Stimulated activated CD4-positive, alpha-beta T cell treated with anti-CD3 and anti-CD28 coated beads, Interleukin-2, amount 100 ng/mL, for 4 hours (primary cell): Measurements from ENCODE around the gene C16orf78.

ENCODE experiments used
- DNase-seq: peaks from one replicate; pipeline ENCODE4 v3.0.0-alpha.2; 2020; ENCODE audit warnings: low read depth

C16orf78 gene

GRCh38 chr16:49373504-49373903 lies at the start of gene C16orf78:
TSS of gene C16orf78 (plus strand) at chr16:49373804. CDS start at chr16:49373940, 136 bp downstream.
- DNase-seq: no peak

GRCh38 chr16:49324703-49325102 lies 48.9 kb upstream of the C16orf78 start:
- no peak for DNase-seq

GRCh38 chr16:49327466-49327865 lies 46.1 kb upstream of the C16orf78 start:
- no peak for DNase-seq

- no peak for DNase-seq
Measured at GRCh38 chr16:49328325-49328724, 45.3 kb upstream of the C16orf78 start.

GRCh38 chr16:49330562-49331201 lies 42.9 kb upstream of the C16orf78 start:
- DNase-seq: no peak

GRCh38 chr16:49332589-49333258 lies 40.9 kb upstream of the C16orf78 start:
- DNase-seq: no peak

GRCh38 chr16:49333259-49333597 lies 40.4 kb upstream of the C16orf78 start:
- no peak for DNase-seq

- DNase-seq: no peak
Measured at GRCh38 chr16:49335828-49336227, 37.8 kb upstream of the C16orf78 start.

GRCh38 chr16:49336581-49336980 lies 37.0 kb upstream of the C16orf78 start:
- DNase-seq: no peak

- DNase-seq: no peak
Measured at GRCh38 chr16:49337814-49338350, 35.7 kb upstream of the C16orf78 start.

- no peak for DNase-seq
Measured at GRCh38 chr16:49338611-49339265, 34.9 kb upstream of the C16orf78 start.

- DNase-seq: no peak
Measured at GRCh38 chr16:49340466-49340865, 33.1 kb upstream of the C16orf78 start.

- no peak for DNase-seq
Measured at GRCh38 chr16:49341706-49342105, 31.9 kb upstream of the C16orf78 start.

- no peak for DNase-seq
Measured at GRCh38 chr16:49342336-49343265, 31.0 kb upstream of the C16orf78 start.

GRCh38 chr16:49343291-49343690 lies 30.3 kb upstream of the C16orf78 start:
- DNase-seq: no peak

GRCh38 chr16:49344401-49344800 lies 29.2 kb upstream of the C16orf78 start:
- no peak for DNase-seq

- DNase-seq: no peak
Measured at GRCh38 chr16:49345829-49346228, 27.8 kb upstream of the C16orf78 start.

- no peak for DNase-seq
Measured at GRCh38 chr16:49346459-49346858, 27.1 kb upstream of the C16orf78 start.

- no peak for DNase-seq
Measured at GRCh38 chr16:49347476-49347875, 26.1 kb upstream of the C16orf78 start.

GRCh38 chr16:49348408-49349176 lies 25.0 kb upstream of the C16orf78 start:
- no peak for DNase-seq

GRCh38 chr16:49349446-49350168 lies 24.0 kb upstream of the C16orf78 start:
- DNase-seq: no peak
